ENCODE measurements around the gene ESPL1. TPM values are rescaled to one million over a fixed set of nuclear protein-coding genes. Genes with fewer than 3 reads are reported as not detected.

The ESPL1 gene
- polyA plus RNA-seq, 1 experiment = 7.3 TPM

DNA sequence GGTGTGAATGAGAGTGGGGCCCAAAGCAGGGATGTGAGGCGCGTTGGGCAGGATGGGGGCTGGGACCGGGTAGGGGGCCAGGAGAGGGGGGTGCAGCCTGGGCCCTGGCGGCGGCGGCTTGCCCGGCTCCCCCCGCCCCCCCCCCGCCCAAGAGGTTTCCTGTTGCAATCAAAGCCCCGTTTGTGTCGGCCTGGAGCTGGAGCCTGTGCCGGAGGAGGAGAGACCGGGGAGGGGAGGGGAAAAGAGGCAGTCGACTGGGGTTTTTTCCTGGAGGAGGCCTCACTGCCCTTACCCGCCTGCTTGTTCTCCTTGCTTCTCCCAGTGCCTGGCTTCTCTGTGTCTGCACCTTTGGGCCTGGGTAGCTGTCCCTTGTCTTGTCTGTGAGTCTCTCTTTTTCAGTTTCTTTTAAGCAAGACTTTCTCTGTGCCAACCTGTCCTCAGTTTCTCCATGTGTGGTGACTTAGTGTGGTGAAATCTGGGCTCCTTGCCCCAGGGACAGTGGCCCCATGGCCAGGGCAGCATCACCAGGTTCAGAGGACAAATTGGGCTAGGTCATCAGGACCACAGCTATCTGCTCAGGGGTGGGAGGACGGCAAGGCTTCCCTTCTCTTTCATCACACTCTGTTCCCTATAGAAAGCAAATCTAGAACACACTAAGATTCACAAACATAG is 44.6 kb upstream of the ESPL1 start:
- TF ChIP-seq, protein P1, sequence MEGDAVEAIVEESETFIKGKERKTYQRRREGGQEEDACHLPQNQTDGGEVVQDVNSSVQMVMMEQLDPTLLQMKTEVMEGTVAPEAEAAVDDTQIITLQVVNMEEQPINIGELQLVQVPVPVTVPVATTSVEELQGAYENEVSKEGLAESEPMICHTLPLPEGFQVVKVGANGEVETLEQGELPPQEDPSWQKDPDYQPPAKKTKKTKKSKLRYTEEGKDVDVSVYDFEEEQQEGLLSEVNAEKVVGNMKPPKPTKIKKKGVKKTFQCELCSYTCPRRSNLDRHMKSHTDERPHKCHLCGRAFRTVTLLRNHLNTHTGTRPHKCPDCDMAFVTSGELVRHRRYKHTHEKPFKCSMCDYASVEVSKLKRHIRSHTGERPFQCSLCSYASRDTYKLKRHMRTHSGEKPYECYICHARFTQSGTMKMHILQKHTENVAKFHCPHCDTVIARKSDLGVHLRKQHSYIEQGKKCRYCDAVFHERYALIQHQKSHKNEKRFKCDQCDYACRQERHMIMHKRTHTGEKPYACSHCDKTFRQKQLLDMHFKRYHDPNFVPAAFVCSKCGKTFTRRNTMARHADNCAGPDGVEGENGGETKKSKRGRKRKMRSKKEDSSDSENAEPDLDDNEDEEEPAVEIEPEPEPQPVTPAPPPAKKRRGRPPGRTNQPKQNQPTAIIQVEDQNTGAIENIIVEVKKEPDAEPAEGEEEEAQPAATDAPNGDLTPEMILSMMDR (IDR thresholded peaks at IDR 0.05; ENCODE audit: insufficient read depth, low read depth, low read length) = no peak
- ChIA-PET CTCF (interaction anchor here (0.6 to 1.2 kb wide), 4 partner anchors 9 to 70 kb away, joined by 3 to 6 read pairs (median 3); no protein-coding TSS in a partner anchor), POLR2A (interaction anchor here (0.6 to 1.0 kb wide), 4 partner anchors 10 to 217 kb away, joined by 3 to 11 read pairs (median 4); partner anchors contain the start of gene ESPL1)
- no peaks in the 10 kb centered on the region for H3K27me3 ChIP-seq (ENCODE audit: control insufficient read depth, insufficient read depth, low read length)
- no peaks in the 10 kb centered on the region for H3K36me3 ChIP-seq (ENCODE audit: control insufficient read depth, insufficient read depth, low read length)
- H3K4me3 ChIP-seq (ENCODE audit: low read depth, low read length) = no peak overlapping the region
- DNase-seq (ENCODE audit: low read depth) = no peak

DNA sequence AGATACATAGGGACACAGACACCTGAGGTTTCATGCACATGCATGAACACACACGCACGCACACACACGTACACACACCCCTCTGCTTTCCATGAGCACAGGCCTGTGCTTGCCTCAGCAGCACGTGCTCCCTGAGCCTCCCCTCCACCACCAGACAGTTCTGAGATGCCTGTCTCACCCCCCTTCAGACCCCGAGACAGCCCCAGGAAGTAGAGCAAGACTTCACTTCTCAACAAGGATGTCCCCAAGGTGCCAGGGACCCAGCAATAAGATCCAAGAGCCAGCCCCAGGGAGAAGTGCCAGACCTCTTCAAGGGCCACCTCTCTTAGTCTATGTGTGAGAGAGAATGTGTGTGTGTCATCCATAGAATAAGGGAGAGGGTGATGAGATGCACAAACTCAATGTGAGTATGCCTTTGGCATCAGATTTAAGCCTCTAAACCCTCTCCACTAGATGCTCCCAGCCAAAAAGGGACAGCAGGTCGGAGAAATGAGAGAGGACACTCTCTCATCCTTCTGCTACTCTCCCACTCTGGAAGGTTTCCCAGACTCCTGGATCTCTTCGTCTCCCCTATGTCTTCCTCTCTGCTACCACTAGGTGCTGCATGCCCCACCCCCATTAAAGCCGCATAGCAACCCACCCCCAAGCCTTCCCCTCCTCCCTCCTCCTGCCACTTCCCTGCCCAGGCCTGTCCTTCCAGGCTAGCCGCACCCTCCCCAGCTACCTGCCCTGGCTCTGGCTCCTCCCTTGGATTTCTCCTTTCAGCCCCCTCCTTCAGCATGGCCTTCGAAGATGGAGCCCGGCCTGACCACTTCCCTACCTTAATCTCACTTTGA is 43.8 kb upstream of the ESPL1 start:
- POLR2A ChIA-PET = interaction anchor here (0.6 to 1.0 kb wide), 2 partner anchors 44 to 152 kb away, joined by 3 to 6 read pairs; partner anchors contain the start of gene ESPL1
- no peak for DNase-seq (ENCODE audit: low read depth)

DNA sequence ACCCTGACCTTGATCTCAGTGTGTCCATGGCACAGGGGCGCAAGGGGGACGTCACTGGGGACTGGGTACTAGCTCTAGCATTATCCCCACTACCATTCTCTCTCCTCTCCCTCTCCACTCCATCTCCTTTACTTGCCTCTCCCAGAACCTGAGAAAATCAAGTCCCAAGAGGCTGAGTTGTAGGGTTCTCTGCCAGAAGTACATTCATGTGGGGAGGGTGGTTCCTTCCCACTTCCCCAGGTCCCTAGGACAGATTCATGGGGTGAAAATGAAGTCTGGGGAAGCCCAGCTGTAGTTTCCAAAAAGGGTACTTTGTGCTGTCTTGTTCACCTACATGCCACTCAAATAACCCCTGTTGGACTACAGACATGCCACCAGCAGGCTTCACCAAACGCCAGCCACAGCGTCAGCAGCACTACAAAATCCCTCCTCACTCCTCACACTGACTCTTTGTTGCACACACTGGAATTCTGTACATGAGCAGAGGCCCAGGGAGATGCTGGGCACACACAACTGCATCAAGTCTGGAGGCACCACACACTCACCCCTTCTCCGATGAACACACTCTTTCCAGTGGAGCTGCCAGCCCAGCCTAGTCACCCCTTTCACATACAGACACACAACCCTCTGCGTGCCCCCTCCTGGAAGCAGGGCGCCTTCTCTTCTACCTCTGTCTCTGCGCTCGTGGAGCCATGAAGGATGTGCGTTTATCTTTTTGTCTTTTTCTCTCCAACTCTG is 43.0 kb upstream of the ESPL1 start:
- H3K36me3 ChIP-seq (ENCODE audit: control insufficient read depth, insufficient read depth, low read length) = no peaks in the 10 kb centered on the region
- TF ChIP-seq, protein P1 (IDR thresholded peaks at IDR 0.05; ENCODE audit: insufficient read depth, low read depth, low read length) = no peak
- H3K4me3 ChIP-seq (ENCODE audit: low read depth, low read length) = no peak overlapping the region
- ChIA-PET POLR2A (no interaction called here), CTCF (interaction anchor here (0.8 to 1.8 kb wide), 2 partner anchors 8 to 11 kb away, joined by 3 to 4 read pairs; no protein-coding TSS in a partner anchor)
- DNase-seq (ENCODE audit: low read depth) = no peak
- H3K27me3 ChIP-seq (ENCODE audit: control insufficient read depth, insufficient read depth, low read length) = no peaks in the 10 kb centered on the region

More for the DNA sequence above, 43.8 kb upstream of the ESPL1 start:
- H3K36me3 ChIP-seq (ENCODE audit: control insufficient read depth, insufficient read depth, low read length) = no peaks in the 10 kb centered on the region
- CTCF ChIA-PET = interaction anchor here (0.8 to 1.8 kb wide), 3 partner anchors 9 to 37 kb away, joined by 3 to 4 read pairs (median 3); no protein-coding TSS in a partner anchor
- H3K27me3 ChIP-seq (ENCODE audit: control insufficient read depth, insufficient read depth, low read length) = no peaks in the 10 kb centered on the region
- no peak overlapping the region for H3K4me3 ChIP-seq (ENCODE audit: low read depth, low read length)
- TF ChIP-seq, protein P1 (IDR thresholded peaks at IDR 0.05; ENCODE audit: insufficient read depth, low read depth, low read length) = peak; percentile 47

DNA sequence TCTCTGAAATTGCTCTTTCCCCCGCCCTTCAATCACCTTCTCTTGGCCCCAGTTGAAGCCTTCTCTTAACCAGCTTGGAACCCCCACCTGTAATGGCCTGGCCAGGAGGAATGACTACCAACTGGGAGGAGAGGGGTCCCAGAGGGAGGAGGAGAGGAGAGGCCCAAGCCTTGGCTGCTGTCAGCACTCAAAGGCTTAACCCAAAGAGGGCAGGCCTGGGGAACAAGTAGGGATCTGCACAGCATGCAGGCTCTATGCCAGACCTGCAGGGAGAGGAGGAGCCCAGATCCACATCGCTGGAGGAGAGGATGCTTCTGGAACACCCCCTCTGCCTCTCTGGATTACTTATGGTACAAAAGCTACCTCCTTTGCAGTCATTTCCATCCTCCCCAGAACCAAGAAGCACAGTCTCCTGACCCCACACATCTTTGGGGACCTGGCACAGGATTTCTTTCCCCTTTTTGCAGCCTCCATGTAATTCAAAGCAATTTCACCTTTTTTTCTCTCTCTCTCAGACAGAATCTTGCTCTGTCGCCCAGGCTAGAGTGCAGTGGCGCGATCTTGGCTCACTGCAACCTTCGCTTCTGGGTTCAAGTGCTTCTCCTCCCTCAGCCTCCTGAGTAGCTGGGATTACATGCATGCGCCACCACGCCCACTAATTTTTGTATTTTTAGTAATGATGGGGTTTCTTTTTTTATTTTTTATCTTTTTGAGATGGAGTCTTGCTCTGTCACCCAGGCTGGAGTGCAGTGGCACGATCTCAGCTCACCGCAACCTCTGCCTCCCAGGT is 42.3 kb upstream of the ESPL1 start:
- POLR2A ChIA-PET = no interaction called here
- Histone ChIP-seq H3K36me3 (ENCODE audit: control insufficient read depth, insufficient read depth, low read length) (no peaks in the 10 kb centered on the region), H3K4me3 (ENCODE audit: low read depth, low read length) (no peak overlapping the region), H3K27me3 (ENCODE audit: control insufficient read depth, insufficient read depth, low read length) (no peaks in the 10 kb centered on the region)
- TF ChIP-seq, protein P1 (IDR thresholded peaks at IDR 0.05; ENCODE audit: insufficient read depth, low read depth, low read length) = no peak
- CTCF ChIA-PET = interaction anchor here (1.8 kb wide), 1 partner anchor 11 kb away, joined by 4 read pairs; no protein-coding TSS in a partner anchor
- no peak for DNase-seq (ENCODE audit: low read depth)

Data from BJ (cell line).